Gastroesophageal sphincter (tissue), 4 donors: ENCODE results near the gene FLOT1. TPM values are rescaled to one million over a fixed set of nuclear protein-coding genes. Genes with fewer than 3 reads are reported as not detected.
"Not testable (repeated sequence)": the region's sequence is repeated elsewhere in the genome, so short reads cannot be mapped to it uniquely, and the experiment has no call there.

Experiments
- ATAC-seq: fragments of 150-250 bp; one replicate; pipeline ENCODE4 v1.9.1; 2016; ENCODE audit warnings: mild to moderate bottlenecking, moderate library complexity
- H3K27ac ChIP-seq, 4 donors: fragments of 200-600 bp; sonication (generic) in 3 of 4; 1 replicate in 3 of 4; 2 replicates in 1 of 4; pipeline ENCODE4 v1.5.1; 2016 to 2019
- H3K27me3 ChIP-seq: fragments of 200-600 bp; sonication (generic); one replicate; pipeline ENCODE4 v1.5.1; 2019
- H3K36me3 ChIP-seq, 2 donors: fragments of 200-600 bp; sonication (generic); one replicate each; pipeline ENCODE4 v1.5.1; 2019; ENCODE audit warnings: control low read depth in 1 of 2
- H3K4me1 ChIP-seq, 3 donors: fragments of 200-600 bp; sonication (generic); 1 replicate in 2 of 3; 2 replicates in 1 of 3; pipeline ENCODE4 v1.5.1; 2016 to 2019; ENCODE audit warnings: control low read depth in 2 of 3
- H3K4me3 ChIP-seq, 2 donors: fragments of 200-600 bp; sonication (generic); one replicate each; pipeline ENCODE4 v1.5.1; 2019; ENCODE audit warnings: mild to moderate bottlenecking in 1 of 2, moderate library complexity in 1 of 2
- H3K9me3 ChIP-seq, 3 donors: fragments of 200-600 bp; sonication (generic); one replicate each; pipeline ENCODE4 v1.5.1; 2017 to 2019; ENCODE audit warnings: control low read depth in 2 of 3
- CTCF ChIP-seq, 4 experiments: fragments of 200-600 bp in 2 of 4; fragments of 450-650 bp in 2 of 4; sonication (generic) in 1 of 4; IDR thresholded peaks; one replicate each; pipeline ENCODE4 v1.5.1; 2017 to 2019; ENCODE audit warnings: antibody characterized with exemption in 4 of 4, mild to moderate bottlenecking in 2 of 4, moderate library complexity in 2 of 4
- EP300 ChIP-seq: sonication (generic); formaldehyde crosslinking; IDR thresholded peaks from one replicate; pipeline ENCODE4 v1.6.1; 2017; ENCODE audit warnings: antibody characterized with exemption, mild to moderate bottlenecking
- POLR2A ChIP-seq, 2 donors: fragments of 450-650 bp; IDR thresholded peaks; one replicate each; pipeline ENCODE4 v1.6.1; 2017; ENCODE audit warnings: antibody characterized with exemption in 2 of 2, mild to moderate bottlenecking in 2 of 2, moderate library complexity in 1 of 2
- POLR2AphosphoS5 ChIP-seq: sonication (generic); formaldehyde crosslinking; IDR thresholded peaks from one replicate; pipeline ENCODE4 v1.6.1; 2017; ENCODE audit warnings: antibody characterized with exemption
- WGBS, 2 donors: methylation state at CpG; one replicate each; pipeline ENCODE4 v1.1.5; 2018; ENCODE audit warnings: low coverage in 1 of 2; 5-methylcytosine and 5-hydroxymethylcytosine counted together
- total RNA-seq, 4 donors: library from RNA; depleted of rRNA; stranded (reverse); fragments of >200 nt; gene quantifications; one replicate each; pipeline ENCODE4 v1.1.0, GENCODE V29; 2016

FLOT1 gene
- total RNA-seq, 4 donors from 2014 or later = 104 to 191 (median 152) TPM

DNA sequence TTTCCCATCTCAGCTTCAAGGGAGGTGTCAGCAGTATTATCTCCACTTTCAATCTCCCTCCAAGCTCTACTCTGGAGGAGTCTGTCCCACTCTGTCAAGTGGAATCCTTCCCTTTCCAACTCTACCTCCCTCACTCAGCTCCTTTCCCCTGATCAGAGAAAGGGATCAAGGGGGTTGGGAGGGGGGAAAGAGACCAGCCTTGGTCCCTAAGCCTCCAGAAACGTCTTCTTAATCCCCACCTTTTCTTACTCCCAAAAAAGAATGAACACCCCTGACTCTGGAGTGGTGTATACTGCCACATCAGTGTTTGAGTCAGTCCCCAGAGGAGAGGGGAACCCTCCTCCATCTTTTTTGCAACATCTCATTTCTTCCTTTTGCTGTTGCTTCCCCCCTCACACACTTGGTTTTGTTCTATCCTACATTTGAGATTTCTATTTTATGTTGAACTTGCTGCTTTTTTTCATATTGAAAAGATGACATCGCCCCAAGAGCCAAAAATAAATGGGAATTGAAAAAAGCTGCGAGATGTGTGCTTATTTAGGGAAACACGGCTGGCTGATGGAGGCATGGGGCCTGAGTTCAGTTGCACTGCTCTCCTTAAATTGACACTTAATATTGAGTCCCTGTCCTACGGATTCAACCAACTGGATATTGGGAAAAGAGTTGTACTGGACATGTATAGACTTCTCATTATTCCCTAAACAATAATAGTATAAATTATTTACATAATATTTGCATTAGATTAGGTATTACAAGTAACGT, 17.4 kb downstream of the FLOT1 start:
- 10 to 12% methylated on average over 5 to 6 of the region's 6 CpGs for WGBS, 2 donors
- H3K36me3 ChIP-seq = peaks cover 0 to 77% of the 10 kb centered on the region in 2 donors
- no peak for ATAC-seq
- H3K27ac ChIP-seq = peak overlapping the region in 2 of 4 donors; percentile 94 to 97
- TF ChIP-seq POLR2AphosphoS5 = no peak
- no peak for TF ChIP-seq POLR2A (IDR thresholded peaks at IDR 0.05)
- TF ChIP-seq EP300 = no peak
- no peak for TF ChIP-seq CTCF (IDR thresholded peaks at IDR 0.05)
- H3K4me3 ChIP-seq = no peak overlapping the region
- no peaks in the 10 kb centered on the region for H3K27me3 ChIP-seq
- no peaks in the 10 kb centered on the region for H3K9me3 ChIP-seq
- H3K4me1 ChIP-seq = peaks cover 2 to 69% (median 13%) of the 10 kb centered on the region in 3 donors

DNA sequence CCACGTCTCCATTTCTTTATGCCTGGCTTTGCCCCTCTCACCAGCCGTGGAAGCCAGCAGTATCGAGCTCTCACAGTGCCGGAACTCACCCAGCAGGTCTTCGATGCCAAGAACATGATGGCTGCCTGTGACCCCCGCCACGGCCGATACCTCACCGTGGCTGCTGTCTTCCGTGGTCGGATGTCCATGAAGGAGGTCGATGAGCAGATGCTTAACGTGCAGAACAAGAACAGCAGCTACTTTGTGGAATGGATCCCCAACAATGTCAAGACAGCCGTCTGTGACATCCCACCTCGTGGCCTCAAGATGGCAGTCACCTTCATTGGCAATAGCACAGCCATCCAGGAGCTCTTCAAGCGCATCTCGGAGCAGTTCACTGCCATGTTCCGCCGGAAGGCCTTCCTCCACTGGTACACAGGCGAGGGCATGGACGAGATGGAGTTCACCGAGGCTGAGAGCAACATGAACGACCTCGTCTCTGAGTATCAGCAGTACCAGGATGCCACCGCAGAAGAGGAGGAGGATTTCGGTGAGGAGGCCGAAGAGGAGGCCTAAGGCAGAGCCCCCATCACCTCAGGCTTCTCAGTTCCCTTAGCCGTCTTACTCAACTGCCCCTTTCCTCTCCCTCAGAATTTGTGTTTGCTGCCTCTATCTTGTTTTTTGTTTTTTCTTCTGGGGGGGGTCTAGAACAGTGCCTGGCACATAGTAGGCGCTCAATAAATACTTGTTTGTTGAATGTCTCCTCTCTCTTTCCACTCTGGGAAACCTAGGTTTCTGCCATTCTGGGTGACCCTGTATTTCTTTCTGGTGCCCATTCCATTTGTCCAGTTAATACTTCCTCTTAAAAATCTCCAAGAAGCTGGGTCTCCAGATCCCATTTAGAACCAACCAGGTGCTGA, 18.4 kb downstream of the FLOT1 start:
- peak overlapping the region in 3 of 4 donors; percentile 94 to 99 (median 97) for H3K27ac ChIP-seq
- peaks cover 0 to 67% of the 10 kb centered on the region in 2 donors for H3K36me3 ChIP-seq
- TF ChIP-seq POLR2AphosphoS5 (peak; percentile 7), CTCF (IDR thresholded peaks at IDR 0.05) (peak in 1 of 4 experiments; percentile 14)
- 43 to 71% methylated on average over 6 to 11 of the region's 29 CpGs for WGBS, 2 donors
- H3K4me1 ChIP-seq = peaks cover 2 to 75% (median 19%) of the 10 kb centered on the region in 3 donors
- not testable (repeated sequence) for H3K4me3 ChIP-seq, ATAC-seq, H3K27me3 ChIP-seq, H3K9me3 ChIP-seq

DNA sequence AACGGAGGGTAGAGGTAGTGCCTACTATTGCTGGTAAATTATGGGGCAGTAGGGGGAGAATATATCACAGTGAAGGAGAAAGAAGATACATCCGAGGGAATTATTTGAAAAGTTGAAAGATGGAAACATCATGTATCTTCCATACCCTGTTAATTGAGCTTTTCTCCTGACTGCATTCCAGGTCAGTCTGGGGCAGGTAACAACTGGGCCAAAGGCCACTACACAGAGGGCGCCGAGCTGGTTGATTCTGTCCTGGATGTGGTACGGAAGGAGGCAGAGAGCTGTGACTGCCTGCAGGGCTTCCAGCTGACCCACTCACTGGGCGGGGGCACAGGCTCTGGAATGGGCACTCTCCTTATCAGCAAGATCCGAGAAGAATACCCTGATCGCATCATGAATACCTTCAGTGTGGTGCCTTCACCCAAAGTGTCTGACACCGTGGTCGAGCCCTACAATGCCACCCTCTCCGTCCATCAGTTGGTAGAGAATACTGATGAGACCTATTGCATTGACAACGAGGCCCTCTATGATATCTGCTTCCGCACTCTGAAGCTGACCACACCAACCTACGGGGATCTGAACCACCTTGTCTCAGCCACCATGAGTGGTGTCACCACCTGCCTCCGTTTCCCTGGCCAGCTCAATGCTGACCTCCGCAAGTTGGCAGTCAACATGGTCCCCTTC, 19.2 kb downstream of the FLOT1 start:
- Histone ChIP-seq H3K36me3 (peaks cover 0 to 59% of the 10 kb centered on the region in 2 donors), H3K4me1 (peaks cover 2 to 81% (median 22%) of the 10 kb centered on the region in 3 donors), H3K27ac (peak overlapping the region in 3 of 4 donors; percentile 94 to 99 (median 97))
- not testable (repeated sequence) for H3K4me3 ChIP-seq, H3K27me3 ChIP-seq, ATAC-seq, H3K9me3 ChIP-seq
- whole genome bisulfite sequencing, 2 donors = 31 to 42% methylated on average over 8 of the region's 16 CpGs

DNA sequence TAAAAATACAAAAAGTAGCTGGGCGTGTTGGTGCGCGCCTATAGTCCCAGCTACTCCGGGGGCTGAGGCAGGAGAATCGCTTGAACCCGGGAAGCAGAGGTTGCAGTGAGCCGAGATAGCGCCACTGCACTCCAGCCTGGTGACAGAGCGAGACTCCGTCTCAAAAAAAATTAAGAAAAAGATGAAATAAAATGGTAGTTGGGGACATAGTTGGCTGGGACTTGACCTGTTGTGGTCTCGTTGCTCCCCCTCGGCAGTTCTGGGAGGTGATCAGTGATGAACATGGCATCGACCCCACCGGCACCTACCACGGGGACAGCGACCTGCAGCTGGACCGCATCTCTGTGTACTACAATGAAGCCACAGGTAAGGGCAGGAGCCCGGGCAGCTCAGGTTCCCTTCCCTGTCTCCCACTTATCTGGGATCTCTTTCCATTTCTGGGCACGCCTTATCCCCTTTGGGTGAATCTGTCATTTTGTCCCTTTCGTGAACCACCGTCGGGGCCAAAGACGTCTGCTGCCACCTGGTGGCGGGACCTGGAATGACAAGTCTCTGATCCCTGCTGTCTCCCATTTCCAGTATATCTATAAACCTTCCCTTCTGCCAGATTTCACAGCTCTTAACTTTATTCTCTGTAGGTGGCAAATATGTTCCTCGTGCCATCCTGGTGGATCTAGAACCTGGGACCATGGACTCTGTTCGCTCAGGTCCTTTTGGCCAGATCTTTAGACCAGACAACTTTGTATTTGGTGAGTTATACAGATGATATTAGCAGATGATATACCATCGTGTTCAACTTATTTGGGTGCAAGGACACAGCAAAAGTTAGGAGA, 20.0 kb downstream of the FLOT1 start:
- Histone ChIP-seq H3K4me3 (peak overlapping the region; percentile 36 to 91), H3K27me3 (no peaks in the 10 kb centered on the region), H3K27ac (peak overlapping the region; percentile 78 to 99 (median 96)), H3K36me3 (peaks cover 0 to 51% of the 10 kb centered on the region in 2 donors), H3K4me1 (peaks cover 2 to 80% (median 26%) of the 10 kb centered on the region in 3 donors), H3K9me3 (no peaks in the 10 kb centered on the region)
- TF ChIP-seq CTCF (IDR thresholded peaks at IDR 0.05) = peak; percentile 96 to 99 (median 98)
- TF ChIP-seq POLR2AphosphoS5 = peak; percentile 65
- no peak for TF ChIP-seq EP300
- WGBS, 2 donors = 6 to 24% methylated on average over 3 to 23 of the region's 27 CpGs
- ATAC-seq = no peak

DNA sequence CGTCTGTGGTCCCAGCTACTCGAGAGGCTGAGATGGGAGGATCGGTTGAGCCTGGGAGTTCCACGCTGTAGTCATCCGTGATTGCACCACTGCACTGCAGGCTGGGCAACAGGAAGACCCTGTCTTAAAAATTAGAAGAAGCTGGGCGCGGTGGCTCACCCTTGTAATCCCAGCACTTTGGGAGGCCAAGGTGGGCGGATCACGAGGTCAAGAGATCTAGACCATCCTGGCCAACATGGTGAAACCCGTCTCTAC, 20.5 kb downstream of the FLOT1 start:
- peaks cover 2 to 74% (median 26%) of the 10 kb centered on the region in 3 donors for H3K4me1 ChIP-seq

More for the DNA sequence above, 20.5 kb downstream of the FLOT1 start:
- H3K9me3 ChIP-seq, ATAC-seq, H3K27me3 ChIP-seq: not testable (repeated sequence)
- 4 to 7% methylated on average over 3 to 7 of the region's 10 CpGs for WGBS, 2 donors
- Histone ChIP-seq H3K36me3 (peaks cover 0 to 45% of the 10 kb centered on the region in 2 donors), H3K4me3 (peak overlapping the region; percentile 36 to 91), H3K27ac (peak overlapping the region; percentile 78 to 99 (median 96))
